ENCODE data around the gene GASK1A. TPM values are rescaled to one million over a fixed set of nuclear protein-coding genes. Genes with fewer than 3 reads are reported as not detected.

Gene GASK1A
- total RNA-seq, 1 donor from 2014 or later = 5.9 TPM

GRCh38 chr3:43013743-43014155 is 34.6 kb downstream of the GASK1A start:
- intact Hi-C loops (cut with DNase I) = no loop called here
- Histone ChIP-seq H3K4me3 (no peak overlapping the region), H3K9me3 (peaks cover 7% of the 10 kb centered on the region), H3K36me3 (no peaks in the 10 kb centered on the region), H3K4me1 (no peaks in the 10 kb centered on the region), H3K27ac (peak overlapping the region; percentile 24), H3K27me3 (ENCODE audit: low read depth) (no peaks in the 10 kb centered on the region)
- TF ChIP-seq, protein P1, sequence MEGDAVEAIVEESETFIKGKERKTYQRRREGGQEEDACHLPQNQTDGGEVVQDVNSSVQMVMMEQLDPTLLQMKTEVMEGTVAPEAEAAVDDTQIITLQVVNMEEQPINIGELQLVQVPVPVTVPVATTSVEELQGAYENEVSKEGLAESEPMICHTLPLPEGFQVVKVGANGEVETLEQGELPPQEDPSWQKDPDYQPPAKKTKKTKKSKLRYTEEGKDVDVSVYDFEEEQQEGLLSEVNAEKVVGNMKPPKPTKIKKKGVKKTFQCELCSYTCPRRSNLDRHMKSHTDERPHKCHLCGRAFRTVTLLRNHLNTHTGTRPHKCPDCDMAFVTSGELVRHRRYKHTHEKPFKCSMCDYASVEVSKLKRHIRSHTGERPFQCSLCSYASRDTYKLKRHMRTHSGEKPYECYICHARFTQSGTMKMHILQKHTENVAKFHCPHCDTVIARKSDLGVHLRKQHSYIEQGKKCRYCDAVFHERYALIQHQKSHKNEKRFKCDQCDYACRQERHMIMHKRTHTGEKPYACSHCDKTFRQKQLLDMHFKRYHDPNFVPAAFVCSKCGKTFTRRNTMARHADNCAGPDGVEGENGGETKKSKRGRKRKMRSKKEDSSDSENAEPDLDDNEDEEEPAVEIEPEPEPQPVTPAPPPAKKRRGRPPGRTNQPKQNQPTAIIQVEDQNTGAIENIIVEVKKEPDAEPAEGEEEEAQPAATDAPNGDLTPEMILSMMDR (IDR thresholded peaks at IDR 0.05) = no peak
- ATAC-seq (no peak), DNase-seq (no peak)

DNA sequence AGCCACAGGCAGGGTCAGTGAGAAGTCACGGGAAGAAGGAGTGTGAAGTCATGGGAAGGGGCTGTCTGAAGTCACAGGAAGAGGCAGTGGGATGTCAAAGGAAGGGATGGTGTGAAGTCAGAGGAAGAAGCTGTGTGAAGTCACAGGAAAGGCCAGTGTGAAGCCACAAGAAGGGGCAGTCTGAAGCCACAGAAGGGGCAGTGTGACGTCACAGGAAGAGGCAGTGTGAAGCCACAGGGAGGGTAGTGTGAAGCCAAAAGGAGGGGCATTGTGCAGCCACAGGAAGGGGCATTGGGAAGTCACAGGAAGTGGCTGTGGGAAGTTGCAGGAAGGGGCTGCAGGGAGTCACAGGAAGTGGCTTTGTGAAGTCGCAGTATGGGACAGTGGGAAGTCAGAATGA is 35.1 kb downstream of the GASK1A start:
- Histone ChIP-seq H3K27ac (peak overlapping the region; percentile 24), H3K36me3 (no peaks in the 10 kb centered on the region), H3K4me1 (no peaks in the 10 kb centered on the region), H3K9me3 (peaks cover 7% of the 10 kb centered on the region), H3K4me3 (no peak overlapping the region), H3K27me3 (ENCODE audit: low read depth) (no peaks in the 10 kb centered on the region)
- DNase-seq (no peak), ATAC-seq (no peak)
- TF ChIP-seq, protein P1 (IDR thresholded peaks at IDR 0.05) = no peak
- intact Hi-C loops (cut with DNase I) = no loop called here

DNA sequence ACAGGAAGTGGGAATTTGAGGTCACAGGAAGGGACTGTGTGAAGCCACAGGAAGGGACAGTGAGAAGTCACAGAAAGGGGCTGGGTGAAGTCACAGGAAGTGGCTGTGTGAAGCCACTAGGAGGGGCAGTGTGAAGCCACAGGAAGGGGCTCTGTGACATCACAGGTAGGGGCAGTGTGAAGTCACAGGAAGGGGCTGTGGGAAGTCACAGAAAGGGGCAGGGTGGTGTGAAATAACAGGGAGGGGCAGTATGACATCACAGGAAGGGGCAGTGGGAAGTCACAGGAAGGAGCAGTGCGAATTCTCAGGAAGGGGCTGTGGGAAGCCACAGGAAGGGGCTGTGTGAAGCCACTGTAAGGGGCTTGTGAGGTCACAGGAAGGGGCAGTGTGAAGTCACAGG is 35.8 kb downstream of the GASK1A start:
- H3K36me3 ChIP-seq = no peaks in the 10 kb centered on the region
- no peaks in the 10 kb centered on the region for H3K27me3 ChIP-seq (ENCODE audit: low read depth)
- H3K27ac ChIP-seq = no peak overlapping the region
- TF ChIP-seq, protein P1 (IDR thresholded peaks at IDR 0.05) = no peak
- H3K9me3 ChIP-seq = peaks cover 7% of the 10 kb centered on the region
- ATAC-seq (no peak), DNase-seq (no peak)
- no peak overlapping the region for H3K4me3 ChIP-seq
- no peaks in the 10 kb centered on the region for H3K4me1 ChIP-seq
- intact Hi-C loops (cut with DNase I) = no loop called here

GRCh38 chr3:43015572-43015971 is 36.5 kb downstream of the GASK1A start:
- H3K4me1 ChIP-seq = no peaks in the 10 kb centered on the region
- no peaks in the 10 kb centered on the region for H3K36me3 ChIP-seq
- DNase-seq (no peak), ATAC-seq (no peak)
- H3K9me3 ChIP-seq = peaks cover 7% of the 10 kb centered on the region
- H3K27me3 ChIP-seq (ENCODE audit: low read depth) = no peaks in the 10 kb centered on the region
- no peak overlapping the region for H3K27ac ChIP-seq
- TF ChIP-seq, protein P1 (IDR thresholded peaks at IDR 0.05) = no peak
- intact Hi-C loops (cut with DNase I) = no loop called here
- H3K4me3 ChIP-seq = no peak overlapping the region

DNA sequence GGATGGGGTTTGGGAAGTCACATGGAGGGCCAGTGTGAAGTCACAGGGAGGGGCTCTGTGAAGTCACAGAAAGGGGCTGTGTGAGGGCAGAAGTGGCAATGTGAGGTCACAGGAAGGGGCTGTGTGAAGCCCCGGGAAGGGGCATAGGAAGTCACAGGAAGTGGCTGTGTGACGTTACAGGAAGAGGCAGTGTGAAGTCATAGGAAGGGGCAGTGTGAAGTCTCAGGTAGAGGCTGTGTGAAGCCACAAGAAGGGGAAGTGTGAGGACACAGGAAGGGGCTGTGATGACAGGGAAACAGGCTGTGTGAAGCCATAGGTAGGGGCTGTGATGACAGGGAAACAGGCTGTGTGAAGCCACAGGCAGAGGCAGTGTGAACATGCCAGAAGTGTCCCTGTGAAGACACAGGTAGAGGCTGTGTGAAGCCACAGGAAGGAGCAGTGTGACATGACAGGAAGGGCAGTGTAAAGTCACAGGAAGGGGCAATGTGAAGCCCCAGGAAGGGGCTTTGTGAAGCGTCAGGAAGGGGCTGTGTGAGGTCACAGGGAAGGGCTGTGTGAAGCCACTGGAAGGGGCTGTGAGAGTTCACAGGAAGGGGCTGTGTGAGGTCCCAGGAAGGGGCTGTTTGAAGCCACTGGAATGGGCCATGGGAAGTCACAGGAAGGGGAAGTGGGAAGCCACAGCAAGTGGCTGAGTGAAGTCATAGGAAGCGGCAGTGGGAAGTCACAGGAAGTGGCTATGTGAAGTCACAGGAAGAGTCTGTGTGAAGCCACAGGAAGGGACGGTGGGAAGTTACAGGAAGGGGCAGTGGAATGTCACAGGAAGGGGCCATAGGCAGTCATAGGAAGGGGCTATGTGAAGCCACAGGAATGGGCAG is 37.1 kb downstream of the GASK1A start:
- peak overlapping the region; percentile 14 for H3K27ac ChIP-seq
- H3K9me3 ChIP-seq = peaks cover 7% of the 10 kb centered on the region

More for the DNA sequence above, 37.1 kb downstream of the GASK1A start:
- DNase-seq = no peak
- H3K4me3 ChIP-seq = no peak overlapping the region
- intact Hi-C loops (cut with DNase I) = no loop called here
- H3K4me1 ChIP-seq = no peaks in the 10 kb centered on the region
- no peak for ATAC-seq
- no peaks in the 10 kb centered on the region for H3K27me3 ChIP-seq (ENCODE audit: low read depth)
- TF ChIP-seq, protein P1 (IDR thresholded peaks at IDR 0.05) = no peak
- no peaks in the 10 kb centered on the region for H3K36me3 ChIP-seq

All from lower lobe of right lung (tissue), 2 donors.